Panc1 (cell line): ENCODE results near the gene FOXK1.

Experiments used
- CTCF ChIP-seq: fragments of 450-650 bp; IDR thresholded peaks from 2 replicates; pipeline ENCODE4 v1.5.1; 2017; ENCODE audit warnings: mild to moderate bottlenecking
- POLR2AphosphoS5 ChIP-seq: IDR thresholded peaks from 2 replicates; pipeline ENCODE4 v1.6.1; 2012; ENCODE audit warnings: mild to moderate bottlenecking, low read depth, low read length, moderate library complexity
- SIN3A ChIP-seq: IDR thresholded peaks from 2 replicates; pipeline ENCODE4 v1.6.1; 2012; ENCODE audit warnings: low read depth, mild to moderate bottlenecking, low read length, moderate library complexity, borderline replicate concordance; ENCODE audit not compliant: insufficient read depth
- TF ChIP-seq, protein P1 (sequence below), 2 experiments: IDR thresholded peaks; 2 replicates each; pipeline ENCODE4 v1.6.1; 2011 to 2012; ENCODE audit warnings: low read depth in 2 of 2, control low read depth in 1 of 2, low read length in 1 of 2, mild to moderate bottlenecking in 1 of 2, moderate library complexity in 1 of 2; ENCODE audit not compliant: insufficient read depth in 1 of 2

DNA sequence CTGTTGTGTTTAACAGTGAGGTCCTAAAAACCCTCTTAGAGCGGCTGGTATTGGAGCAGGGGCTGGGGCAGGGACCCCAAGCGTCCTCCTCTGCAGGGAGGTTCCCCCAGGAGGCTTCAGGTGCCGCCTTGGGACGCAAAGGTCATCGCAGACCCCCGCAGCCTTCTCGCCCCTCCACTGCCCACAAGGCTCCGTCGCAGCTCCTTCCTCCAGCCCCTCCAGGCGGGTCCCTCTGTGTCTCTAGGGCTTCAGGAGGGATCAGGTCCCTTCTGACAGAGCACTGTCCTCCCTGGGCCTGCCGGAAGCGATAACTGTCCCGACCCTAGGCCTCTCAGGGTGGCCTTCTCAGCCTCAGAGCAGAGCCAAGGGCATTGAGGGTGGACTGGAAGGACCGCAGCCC is 67.3 kb downstream of the FOXK1 start:
- TF ChIP-seq CTCF (no peak), POLR2AphosphoS5 (no peak), SIN3A (no peak)
- TF ChIP-seq, protein P1, sequence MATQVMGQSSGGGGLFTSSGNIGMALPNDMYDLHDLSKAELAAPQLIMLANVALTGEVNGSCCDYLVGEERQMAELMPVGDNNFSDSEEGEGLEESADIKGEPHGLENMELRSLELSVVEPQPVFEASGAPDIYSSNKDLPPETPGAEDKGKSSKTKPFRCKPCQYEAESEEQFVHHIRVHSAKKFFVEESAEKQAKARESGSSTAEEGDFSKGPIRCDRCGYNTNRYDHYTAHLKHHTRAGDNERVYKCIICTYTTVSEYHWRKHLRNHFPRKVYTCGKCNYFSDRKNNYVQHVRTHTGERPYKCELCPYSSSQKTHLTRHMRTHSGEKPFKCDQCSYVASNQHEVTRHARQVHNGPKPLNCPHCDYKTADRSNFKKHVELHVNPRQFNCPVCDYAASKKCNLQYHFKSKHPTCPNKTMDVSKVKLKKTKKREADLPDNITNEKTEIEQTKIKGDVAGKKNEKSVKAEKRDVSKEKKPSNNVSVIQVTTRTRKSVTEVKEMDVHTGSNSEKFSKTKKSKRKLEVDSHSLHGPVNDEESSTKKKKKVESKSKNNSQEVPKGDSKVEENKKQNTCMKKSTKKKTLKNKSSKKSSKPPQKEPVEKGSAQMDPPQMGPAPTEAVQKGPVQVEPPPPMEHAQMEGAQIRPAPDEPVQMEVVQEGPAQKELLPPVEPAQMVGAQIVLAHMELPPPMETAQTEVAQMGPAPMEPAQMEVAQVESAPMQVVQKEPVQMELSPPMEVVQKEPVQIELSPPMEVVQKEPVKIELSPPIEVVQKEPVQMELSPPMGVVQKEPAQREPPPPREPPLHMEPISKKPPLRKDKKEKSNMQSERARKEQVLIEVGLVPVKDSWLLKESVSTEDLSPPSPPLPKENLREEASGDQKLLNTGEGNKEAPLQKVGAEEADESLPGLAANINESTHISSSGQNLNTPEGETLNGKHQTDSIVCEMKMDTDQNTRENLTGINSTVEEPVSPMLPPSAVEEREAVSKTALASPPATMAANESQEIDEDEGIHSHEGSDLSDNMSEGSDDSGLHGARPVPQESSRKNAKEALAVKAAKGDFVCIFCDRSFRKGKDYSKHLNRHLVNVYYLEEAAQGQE (IDR thresholded peaks at IDR 0.05; ENCODE audit: insufficient read depth in 1 of 2, low read depth in 2 of 2, low read length in 1 of 2), result no peak
